ENCODE data around the gene DRD4.

Gene DRD4

GRCh38 chr11:608791-609251 is 28.2 kb upstream of the DRD4 start:
- no peaks in the 10 kb centered on the region for H3K9me3 ChIP-seq
- TF ChIP-seq Cebpa-rat (IDR thresholded peaks at IDR 0.05), result no peak
- peak overlapping the region; percentile 43 for H3K4me2 ChIP-seq
- H3K27ac ChIP-seq, result peak overlapping the region; percentile 59
- H3K4me1 ChIP-seq, result peaks cover 33% of the 10 kb centered on the region
- no peaks in the 10 kb centered on the region for H3K27me3 ChIP-seq
- H3K36me3 ChIP-seq, result peaks cover 96% of the 10 kb centered on the region
- H3K9ac ChIP-seq, result peak overlapping the region; percentile 34; the same call in 1 of the 2 replicates
- no peak overlapping the region for H3K4me3 ChIP-seq
- peaks cover 99% of the 10 kb centered on the region for H4K20me1 ChIP-seq

- no peak overlapping the region; the same call in 1 of the 2 replicates for H3K27ac ChIP-seq
Measured at GRCh38 chr11:609341-609811, 27.7 kb upstream of the DRD4 start.

GRCh38 chr11:610146-610801 is 26.8 kb upstream of the DRD4 start:
- Histone ChIP-seq H3K4me3 (no peak overlapping the region), H3K9ac (no peak overlapping the region), H3K27ac (no peak overlapping the region), H4K20me1 (peaks cover 99% of the 10 kb centered on the region), H3K4me2 (no peak overlapping the region), H3K9me3 (no peaks in the 10 kb centered on the region), H3K4me1 (peaks cover 47% of the 10 kb centered on the region), H3K27me3 (no peaks in the 10 kb centered on the region), H3K36me3 (peaks cover 92% of the 10 kb centered on the region)
- no peak for TF ChIP-seq Cebpa-rat (IDR thresholded peaks at IDR 0.05)

More at GRCh38 chr11:609341-609811, 27.7 kb upstream of the DRD4 start:
- Histone ChIP-seq H3K4me1 (peaks cover 38% of the 10 kb centered on the region), H4K20me1 (peaks cover 99% of the 10 kb centered on the region), H3K9ac (no peak overlapping the region), H3K9me3 (no peaks in the 10 kb centered on the region), H3K27me3 (no peaks in the 10 kb centered on the region), H3K4me3 (no peak overlapping the region), H3K36me3 (peaks cover 95% of the 10 kb centered on the region), H3K4me2 (no peak overlapping the region)
- TF ChIP-seq Cebpa-rat (IDR thresholded peaks at IDR 0.05), result no peak

GRCh38 chr11:611001-611996 is 25.8 kb upstream of the DRD4 start:
- H3K4me1 ChIP-seq, result peaks cover 52% of the 10 kb centered on the region
- peaks cover 82% of the 10 kb centered on the region for H3K36me3 ChIP-seq
- H3K27me3 ChIP-seq, result no peaks in the 10 kb centered on the region
- H3K4me2 ChIP-seq, result no peak overlapping the region
- peaks cover 92% of the 10 kb centered on the region for H4K20me1 ChIP-seq
- no peaks in the 10 kb centered on the region for H3K9me3 ChIP-seq
- no peak for TF ChIP-seq Cebpa-rat (IDR thresholded peaks at IDR 0.05)
- H3K27ac ChIP-seq, result no peak overlapping the region
- no peak overlapping the region for H3K9ac ChIP-seq
- H3K4me3 ChIP-seq, result no peak overlapping the region

- Histone ChIP-seq H3K27me3 (no peaks in the 10 kb centered on the region), H3K27ac (no peak overlapping the region)
Measured at GRCh38 chr11:612201-612960, 24.7 kb upstream of the DRD4 start.

GRCh38 chr11:612961-613300 is 24.1 kb upstream of the DRD4 start:
- Histone ChIP-seq H3K9me3 (no peaks in the 10 kb centered on the region), H3K4me3 (no peak overlapping the region), H3K36me3 (peaks cover 68% of the 10 kb centered on the region), H3K4me2 (no peak overlapping the region), H3K4me1 (peaks cover 59% of the 10 kb centered on the region), H4K20me1 (peaks cover 75% of the 10 kb centered on the region), H3K9ac (no peak overlapping the region), H3K27ac (no peak overlapping the region), H3K27me3 (no peaks in the 10 kb centered on the region)
- TF ChIP-seq Cebpa-rat (IDR thresholded peaks at IDR 0.05), result no peak

More at GRCh38 chr11:612201-612960, 24.7 kb upstream of the DRD4 start:
- Histone ChIP-seq H3K4me3 (no peak overlapping the region), H3K4me1 (peaks cover 63% of the 10 kb centered on the region), H3K4me2 (no peak overlapping the region), H3K9ac (no peak overlapping the region), H3K9me3 (no peaks in the 10 kb centered on the region), H3K36me3 (peaks cover 71% of the 10 kb centered on the region), H4K20me1 (peaks cover 81% of the 10 kb centered on the region)
- no peak for TF ChIP-seq Cebpa-rat (IDR thresholded peaks at IDR 0.05)

GRCh38 chr11:613369-613968 is 23.6 kb upstream of the DRD4 start:
- H3K27ac ChIP-seq, result no peak overlapping the region
- H3K4me1 ChIP-seq, result peaks cover 54% of the 10 kb centered on the region
- H3K9ac ChIP-seq, result no peak overlapping the region
- H3K4me3 ChIP-seq, result no peak overlapping the region
- no peak for TF ChIP-seq Cebpa-rat (IDR thresholded peaks at IDR 0.05)
- peaks cover 70% of the 10 kb centered on the region for H4K20me1 ChIP-seq
- H3K36me3 ChIP-seq, result peaks cover 68% of the 10 kb centered on the region
- H3K27me3 ChIP-seq, result no peaks in the 10 kb centered on the region
- H3K4me2 ChIP-seq, result no peak overlapping the region
- H3K9me3 ChIP-seq, result no peaks in the 10 kb centered on the region

- TF ChIP-seq Cebpa-rat (IDR thresholded peaks at IDR 0.05), result no peak
- Histone ChIP-seq H3K4me2 (peak overlapping the region; percentile 100), H3K27ac (no peak overlapping the region), H4K20me1 (peaks cover 63% of the 10 kb centered on the region), H3K27me3 (no peaks in the 10 kb centered on the region), H3K9me3 (no peaks in the 10 kb centered on the region), H3K9ac (no peak overlapping the region), H3K4me3 (no peak overlapping the region), H3K4me1 (peaks cover 47% of the 10 kb centered on the region), H3K36me3 (peaks cover 68% of the 10 kb centered on the region)
Measured at GRCh38 chr11:614021-614622, 22.9 kb upstream of the DRD4 start.

Measured in BLaER1 (cell line).